ENCODE measurements around the gene PLCB1. TPM values are rescaled to one million over a fixed set of nuclear protein-coding genes. Genes with fewer than 3 reads are reported as not detected.

The PLCB1 gene
- total and polyA plus RNA-seq, 10 of the 15 experiments (the other 5 are each of a cell fraction or from before 2014, with no cell fraction given), result 0.05 to 5.3 (median 0.17) TPM; not detected in 1

GRCh38 chr20:8161264-8162071, 29.4 kb downstream of the PLCB1 start:
- DNase-seq (ENCODE audit: low read depth, low spot score) (no peak), FAIRE-seq (no peak), ATAC-seq (no peak)
- no peaks in the 10 kb centered on the region for H4K20me1 ChIP-seq (ENCODE audit: control insufficient read depth, insufficient read depth)
- RAD21 ChIA-PET (ENCODE audit: unreplicated experiment), result no interaction called here
- H3K9ac ChIP-seq (ENCODE audit: control insufficient read depth, insufficient read depth, low read length), result no peak overlapping the region
- no peaks in the 10 kb centered on the region for H3K27me3 ChIP-seq (replicated peaks in 1 of 2; ENCODE audit: control insufficient read depth in 2 of 2, insufficient read depth in 2 of 2, low read length in 1 of 2)
- no peak overlapping the region for H3K27ac ChIP-seq (ENCODE audit: control insufficient read depth, insufficient read depth)
- no peaks in the 10 kb centered on the region for H3K4me1 ChIP-seq (ENCODE audit: control insufficient read depth, insufficient read depth, low read length)
- no peaks in the 10 kb centered on the region; the same call in 2 of the 3 replicates for H3K9me3 ChIP-seq (replicated peaks; ENCODE audit: control insufficient read depth, insufficient read depth, low read length)
- in situ Hi-C loops (cut with MboI), result no loop called here
- no peak overlapping the region for H3K4me3 ChIP-seq
- H3K36me3 ChIP-seq (ENCODE audit: control insufficient read depth in 2 of 2, insufficient read depth in 2 of 2, low read length in 1 of 2), result no peaks in the 10 kb centered on the region
- 35% methylated on average over 4 of the region's 4 CpGs for WGBS (ENCODE audit: insufficient coverage, insufficient replicate concordance, low lambda C conversion rate, missing lambda C conversion rate)
- intact Hi-C loops (cut with micrococcal nuclease; ENCODE audit: unreplicated experiment), result no loop called here
- CTCF ChIA-PET, result no interaction called here
- SMC1A ChIA-PET (ENCODE audit: uncharacterized antibody, unreplicated experiment), result no interaction called here
- H3K79me2 ChIP-seq (ENCODE audit: control insufficient read depth, insufficient read depth, low read length), result no peaks in the 10 kb centered on the region
- TF ChIP-seq MEF2A (IDR thresholded peaks at IDR 0.05; ENCODE audit: insufficient read depth, low read depth, low read length) (no peak), FOS (IDR thresholded peaks at IDR 0.05; ENCODE audit: borderline replicate concordance, extremely low read depth, insufficient read length) (no peak), ZNF687 (IDR thresholded peaks at IDR 0.05) (no peak), JUND (IDR thresholded peaks at IDR 0.05; ENCODE audit: low read depth, low read length) (no peak), HCFC1 (IDR thresholded peaks at IDR 0.05; ENCODE audit: low read length) (no peak), SRF (IDR thresholded peaks at IDR 0.05; ENCODE audit: low read depth in 2 of 2, low read length in 2 of 2) (no peak), ESRRA (IDR thresholded peaks at IDR 0.05; ENCODE audit: low read length) (no peak), ZBED1 (IDR thresholded peaks at IDR 0.05; ENCODE audit: borderline replicate concordance) (no peak), USF2 (IDR thresholded peaks at IDR 0.05; ENCODE audit: borderline replicate concordance, low read depth, low read length) (no peak), NKRF (conservative IDR thresholded peaks at IDR 0.05) (no peak), SP1 (IDR thresholded peaks at IDR 0.05; ENCODE audit: low read depth, low read length) (no peak), WRNIP1 (IDR thresholded peaks at IDR 0.05; ENCODE audit: borderline replicate concordance, low read depth, low read length) (no peak), LARP7 (IDR thresholded peaks at IDR 0.05) (no peak), CEBPB (IDR thresholded peaks at IDR 0.05; ENCODE audit: borderline replicate concordance in 1 of 2, low read depth in 2 of 2, low read length in 2 of 2) (no peak), ASH2L (IDR thresholded peaks at IDR 0.05; ENCODE audit: borderline replicate concordance, low read depth) (no peak), ZNF622 (IDR thresholded peaks at IDR 0.05) (no peak), ZNF217 (IDR thresholded peaks at IDR 0.05) (no peak)
- no TSS peak for BruUV-seq (replicated peaks)
- no peak overlapping the region for H3K4me2 ChIP-seq (ENCODE audit: control insufficient read depth, insufficient read depth)
- no peak overlapping the region for H2AFZ ChIP-seq (ENCODE audit: control insufficient read depth, low read depth, low read length)
- POLR2A ChIA-PET, result no interaction called here
